NT2/D1 (cell line): ENCODE measurements around the gene ASAP2.
A peak's percentile ranks its signal among the peaks of the same experiment; 100 is the strongest.
"Not testable (repeated sequence)": the region's sequence is repeated elsewhere in the genome, so short reads cannot be mapped to it uniquely, and the experiment has no call there.

Source experiments
- DNase-seq: peaks from one replicate; pipeline ENCODE4 v3.0.0-alpha.2; 2011; ENCODE audit warnings: low read depth, low spot score
- H3K27me3 ChIP-seq: 2 replicates; pipeline ENCODE4 v1.6.0; 2011; ENCODE audit warnings: mild to moderate bottlenecking; ENCODE audit not compliant: insufficient read length, insufficient read depth
- H3K36me3 ChIP-seq: 2 replicates; pipeline ENCODE4 v1.6.1; 2011; ENCODE audit warnings: mild to moderate bottlenecking, low read length, mixed read lengths; ENCODE audit not compliant: insufficient read depth, insufficient read length
- H3K4me1 ChIP-seq: 2 replicates; pipeline ENCODE4 v1.5.1; 2011; ENCODE audit not compliant: insufficient read depth, insufficient read length
- H3K4me3 ChIP-seq: 2 replicates; pipeline ENCODE4 v1.5.1; 2011; ENCODE audit warnings: low read depth; ENCODE audit not compliant: insufficient read length
- H3K9ac ChIP-seq: 2 replicates; pipeline ENCODE4 v1.6.0; 2011; ENCODE audit warnings: low read depth; ENCODE audit not compliant: insufficient read length
- H3K9me3 ChIP-seq: 2 replicates; pipeline ENCODE4 v1.5.1; 2011; ENCODE audit warnings: mild to moderate bottlenecking, low read length; ENCODE audit not compliant: insufficient read depth
- SUZ12 ChIP-seq: IDR thresholded peaks from 2 replicates; pipeline ENCODE4 v1.6.1; 2011; ENCODE audit not compliant: insufficient read length, insufficient read depth; ENCODE audit errors: extremely low read depth
- YY1 ChIP-seq: IDR thresholded peaks from 2 replicates; pipeline ENCODE4 v1.6.1; 2011; ENCODE audit not compliant: insufficient read length, insufficient read depth
- ZNF274 ChIP-seq: IDR thresholded peaks from 2 replicates; pipeline ENCODE4 v1.6.1; 2011; ENCODE audit warnings: mild to moderate bottlenecking, low read depth, low read length

The ASAP2 gene

GRCh38 chr2:9392898-9393765 lies 186.5 kb downstream of the ASAP2 start:
- peak; percentile 22 for DNase-seq

GRCh38 chr2:9394816-9395215 lies 188.2 kb downstream of the ASAP2 start:
- H3K9ac ChIP-seq: no peak overlapping the region
- H3K4me3 ChIP-seq: no peak overlapping the region
- H3K9me3 ChIP-seq: no peaks in the 10 kb centered on the region
- no peaks in the 10 kb centered on the region for H3K27me3 ChIP-seq
- TF ChIP-seq ZNF274 (no peak), SUZ12 (no peak), YY1 (no peak)
- DNase-seq: no peak
- peaks cover 4% of the 10 kb centered on the region for H3K4me1 ChIP-seq
- peaks cover 12% of the 10 kb centered on the region for H3K36me3 ChIP-seq

More at GRCh38 chr2:9392898-9393765, 186.5 kb downstream of the ASAP2 start:
- TF ChIP-seq YY1: no peak
- TF ChIP-seq SUZ12: no peak
- TF ChIP-seq ZNF274: no peak
- no peaks in the 10 kb centered on the region for H3K27me3 ChIP-seq
- H3K36me3 ChIP-seq: peaks cover 23% of the 10 kb centered on the region
- H3K9ac ChIP-seq: peak overlapping the region; percentile 42
- H3K9me3 ChIP-seq: no peaks in the 10 kb centered on the region
- no peak overlapping the region for H3K4me3 ChIP-seq
- peaks cover 10% of the 10 kb centered on the region for H3K4me1 ChIP-seq

- H3K9ac ChIP-seq: no peak overlapping the region
- H3K27me3 ChIP-seq: no peaks in the 10 kb centered on the region
- DNase-seq: no peak
- H3K9me3 ChIP-seq: no peaks in the 10 kb centered on the region
- H3K36me3 ChIP-seq: peaks cover 7% of the 10 kb centered on the region
- TF ChIP-seq ZNF274 (no peak), SUZ12 (no peak), YY1 (no peak)
- H3K4me3 ChIP-seq: no peak overlapping the region
- peaks cover 3% of the 10 kb centered on the region for H3K4me1 ChIP-seq
Observed at GRCh38 chr2:9397201-9397600, 190.6 kb downstream of the ASAP2 start.

- H3K4me3 ChIP-seq, DNase-seq, H3K36me3 ChIP-seq, H3K9ac ChIP-seq, H3K27me3 ChIP-seq, H3K9me3 ChIP-seq, H3K4me1 ChIP-seq: not testable (repeated sequence)
Observed at GRCh38 chr2:9398251-9398650, 191.6 kb downstream of the ASAP2 start.

GRCh38 chr2:9398881-9399780 lies 192.5 kb downstream of the ASAP2 start:
- TF ChIP-seq ZNF274: no peak
- no peaks in the 10 kb centered on the region for H3K27me3 ChIP-seq
- H3K9ac ChIP-seq: no peak overlapping the region
- no peaks in the 10 kb centered on the region for H3K4me1 ChIP-seq
- no peaks in the 10 kb centered on the region for H3K9me3 ChIP-seq
- no peak for DNase-seq
- H3K4me3 ChIP-seq: no peak overlapping the region
- peaks cover 11% of the 10 kb centered on the region for H3K36me3 ChIP-seq

- H3K27me3 ChIP-seq: no peaks in the 10 kb centered on the region
- H3K9ac ChIP-seq: no peak overlapping the region
- H3K36me3 ChIP-seq: peaks cover 11% of the 10 kb centered on the region
- no peak for DNase-seq
- TF ChIP-seq SUZ12 (no peak), YY1 (no peak), ZNF274 (no peak)
- no peaks in the 10 kb centered on the region for H3K4me1 ChIP-seq
- no peak overlapping the region for H3K4me3 ChIP-seq
- H3K9me3 ChIP-seq: no peaks in the 10 kb centered on the region
Observed at GRCh38 chr2:9400268-9401058, 193.9 kb downstream of the ASAP2 start.
